ENCODE data around the gene BST2.

BST2 gene

GRCh38 chr19:17406046-17406886 is 836 bp upstream of the BST2 start:
- H3K4me3 ChIP-seq (ENCODE audit: low read depth, low read length), result no peak overlapping the region
- TF ChIP-seq CTCF (IDR thresholded peaks at IDR 0.05; ENCODE audit: low read depth, low read length), result no peak

- no peak for TF ChIP-seq CTCF (IDR thresholded peaks at IDR 0.05; ENCODE audit: low read depth, low read length)
- H3K4me3 ChIP-seq (ENCODE audit: low read depth, low read length), result no peak overlapping the region
Measured at GRCh38 chr19:17404621-17405249, 695 bp downstream of the BST2 start.

- no peak for TF ChIP-seq CTCF (IDR thresholded peaks at IDR 0.05; ENCODE audit: low read depth, low read length)
- no peak overlapping the region for H3K4me3 ChIP-seq (ENCODE audit: low read depth, low read length)
Measured at GRCh38 chr19:17404015-17404414, 1.4 kb downstream of the BST2 start.

- no peak overlapping the region for H3K4me3 ChIP-seq (ENCODE audit: low read depth, low read length)
- no peak for TF ChIP-seq CTCF (IDR thresholded peaks at IDR 0.05; ENCODE audit: low read depth, low read length)
Measured at GRCh38 chr19:17402982-17403855, 2.2 kb downstream of the BST2 start.

- no peak overlapping the region for H3K4me3 ChIP-seq (ENCODE audit: low read depth, low read length)
- no peak for TF ChIP-seq CTCF (IDR thresholded peaks at IDR 0.05; ENCODE audit: low read depth, low read length)
Measured at GRCh38 chr19:17401628-17402027, 3.8 kb downstream of the BST2 start.

GRCh38 chr19:17398902-17399527 is 6.4 kb downstream of the BST2 start:
- TF ChIP-seq CTCF (IDR thresholded peaks at IDR 0.05; ENCODE audit: low read depth, low read length), result no peak
- H3K4me3 ChIP-seq (ENCODE audit: low read depth, low read length), result no peak overlapping the region
